Testis (tissue), 2 donors: ENCODE data around the gene GOLM1.

Source experiments
- CTCF ChIP-seq, 3 experiments: fragments of 450-650 bp in 2 of 3; fragments of 200-600 bp in 1 of 3; sonication (generic) in 1 of 3; IDR thresholded peaks; one replicate each; pipeline ENCODE4 v1.5.1; 2016 to 2019; ENCODE audit warnings: antibody characterized with exemption in 3 of 3, mild to moderate bottlenecking in 2 of 3, moderate library complexity in 1 of 3
- POLR2A ChIP-seq: fragments of 450-650 bp; IDR thresholded peaks from one replicate; pipeline ENCODE4 v1.6.1; 2017; ENCODE audit warnings: antibody characterized with exemption, mild to moderate bottlenecking, moderate library complexity

- TF ChIP-seq POLR2A: no peak
- TF ChIP-seq CTCF (IDR thresholded peaks at IDR 0.05): no peak
Observed at GRCh38 chr9:86045654-86046053, 53.7 kb downstream of the GOLM1 start.
